Measurements from ENCODE around the gene KDM5B. TPM values are rescaled to one million over a fixed set of nuclear protein-coding genes. Genes with fewer than 3 reads are reported as not detected.

KDM5B gene
- total and polyA plus RNA-seq, 9 of the 15 experiments (the other 6 are each of a cell fraction or from before 2014, with no cell fraction given) = 15.4 to 90.6 (median 57.1) TPM

- no peak for TF ChIP-seq ZNF407 (IDR thresholded peaks at IDR 0.05; ENCODE audit: low read depth)
- no peak for TF ChIP-seq CHD7 (IDR thresholded peaks at IDR 0.05; ENCODE audit: low read depth, low read length)
- TF ChIP-seq ZBTB7A (IDR thresholded peaks at IDR 0.05; ENCODE audit: borderline replicate concordance, control insufficient read depth, low read depth, low read length) = peak; percentile 91; the same call in 1 of the 2 replicates
- no peak for TF ChIP-seq E2F4 (CRISPR knock-in tag; IDR thresholded peaks at IDR 0.05; ENCODE audit: low read depth)
- TF ChIP-seq CHD2 (IDR thresholded peaks at IDR 0.05; ENCODE audit: low read depth, low read length) = peak; percentile 82
Observed at GRCh38 chr1:202807926-202808757, at the start of gene KDM5B (continued).

Measured in K562 (cell line).